Duodenal mucosa (tissue), 2 donors: ENCODE measurements around the gene SLC9C1.

Source experiments
- H3K27ac ChIP-seq: one replicate; pipeline ENCODE4 v1.7.0; 2013; ENCODE audit warnings: low read depth, low read length
- H3K27me3 ChIP-seq, 2 donors: one replicate each; pipeline ENCODE4 v1.7.0; 2013; ENCODE audit warnings: low read length in 2 of 2, control low read depth in 1 of 2; ENCODE audit not compliant: insufficient read depth in 2 of 2, control insufficient read depth in 1 of 2
- H3K36me3 ChIP-seq, 2 donors: one replicate each; pipeline ENCODE4 v1.7.0; 2013; ENCODE audit warnings: low read length in 2 of 2, control low read depth in 1 of 2; ENCODE audit not compliant: insufficient read depth in 2 of 2, control insufficient read depth in 1 of 2
- H3K4me1 ChIP-seq, 2 donors: one replicate each; pipeline ENCODE4 v1.7.0; 2013; ENCODE audit warnings: low read length in 2 of 2, control low read depth in 1 of 2; ENCODE audit not compliant: insufficient read depth in 2 of 2, control insufficient read depth in 1 of 2
- H3K4me3 ChIP-seq, 2 donors: one replicate each; pipeline ENCODE4 v1.7.0; 2013; ENCODE audit warnings: low read length in 2 of 2, low read depth in 1 of 2
- H3K9ac ChIP-seq, 2 donors: one replicate each; pipeline ENCODE4 v1.7.0; 2013; ENCODE audit warnings: low read length in 2 of 2, low read depth in 1 of 2
- H3K9me3 ChIP-seq, 2 donors: one replicate each; pipeline ENCODE4 v1.7.0; 2013; ENCODE audit warnings: low read length in 2 of 2, control low read depth in 1 of 2; ENCODE audit not compliant: control insufficient read depth in 1 of 2

Gene SLC9C1

GRCh38 chr3:112273536-112273935, 20.5 kb downstream of the SLC9C1 start:
- Histone ChIP-seq H3K27ac (no peak overlapping the region), H3K9ac (no peak overlapping the region), H3K9me3 (no peaks in the 10 kb centered on the region), H3K27me3 (no peaks in the 10 kb centered on the region), H3K4me1 (no peaks in the 10 kb centered on the region), H3K4me3 (no peak overlapping the region), H3K36me3 (no peaks in the 10 kb centered on the region)

GRCh38 chr3:112261742-112262141, 32.3 kb downstream of the SLC9C1 start:
- Histone ChIP-seq H3K4me1 (no peaks in the 10 kb centered on the region), H3K27ac (no peak overlapping the region), H3K27me3 (no peaks in the 10 kb centered on the region), H3K9ac (no peak overlapping the region), H3K36me3 (no peaks in the 10 kb centered on the region), H3K4me3 (no peak overlapping the region), H3K9me3 (no peaks in the 10 kb centered on the region)

DNA sequence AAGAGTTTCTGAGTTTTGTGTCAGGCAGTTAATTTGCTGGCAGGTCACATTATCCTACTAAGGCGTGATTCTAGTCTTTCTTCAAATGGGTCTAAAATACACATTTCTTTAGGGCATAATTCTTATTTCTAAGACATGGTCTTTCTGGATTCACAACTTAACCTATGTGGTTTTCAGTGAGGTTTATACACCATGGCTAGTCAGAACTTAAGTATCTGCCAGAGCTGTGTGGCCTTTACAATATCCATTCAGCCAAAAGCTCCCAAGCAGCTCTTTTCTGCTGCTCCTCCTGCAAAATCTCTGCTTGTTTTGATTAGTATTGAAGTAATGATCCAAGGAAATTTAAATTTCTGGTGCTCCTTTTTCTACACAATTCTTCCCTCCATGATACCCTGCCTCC, 33.5 kb downstream of the SLC9C1 start:
- H3K4me3 ChIP-seq: no peak overlapping the region
- H3K27me3 ChIP-seq: no peaks in the 10 kb centered on the region
- no peaks in the 10 kb centered on the region for H3K36me3 ChIP-seq
- no peaks in the 10 kb centered on the region for H3K9me3 ChIP-seq
- H3K9ac ChIP-seq: no peak overlapping the region
- H3K27ac ChIP-seq: no peak overlapping the region
- no peaks in the 10 kb centered on the region for H3K4me1 ChIP-seq

DNA sequence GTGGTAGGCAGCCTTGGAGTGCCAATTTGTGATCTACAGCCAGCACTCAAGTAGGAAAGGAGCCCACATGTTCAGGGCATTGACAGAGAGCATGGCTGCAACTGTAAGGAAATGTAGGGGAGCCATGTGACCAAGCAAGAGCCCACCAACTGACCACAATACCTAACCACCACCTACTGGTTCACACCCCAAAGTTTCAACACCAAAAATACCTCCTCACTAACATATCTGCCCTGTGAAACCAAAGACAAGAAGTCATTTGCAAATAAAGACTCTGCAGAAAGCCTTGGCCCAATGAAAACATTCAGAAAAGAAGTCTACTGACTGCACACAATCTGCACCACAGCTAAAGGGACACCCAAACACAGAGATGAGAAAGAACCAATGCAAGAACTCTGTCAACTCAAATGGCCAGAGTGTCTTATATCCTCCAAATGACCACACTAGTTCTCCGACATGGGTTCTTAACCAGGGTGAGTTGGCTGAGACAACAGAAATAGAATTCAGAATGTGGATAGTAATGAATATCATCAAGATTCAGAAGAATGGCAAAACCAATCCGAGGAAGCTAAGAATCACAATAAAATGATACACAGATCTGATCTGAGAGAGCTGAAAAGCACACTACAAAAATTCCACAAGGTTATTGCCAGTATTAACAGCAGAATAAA, 40.6 kb downstream of the SLC9C1 start:
- no peak overlapping the region for H3K4me3 ChIP-seq

DNA sequence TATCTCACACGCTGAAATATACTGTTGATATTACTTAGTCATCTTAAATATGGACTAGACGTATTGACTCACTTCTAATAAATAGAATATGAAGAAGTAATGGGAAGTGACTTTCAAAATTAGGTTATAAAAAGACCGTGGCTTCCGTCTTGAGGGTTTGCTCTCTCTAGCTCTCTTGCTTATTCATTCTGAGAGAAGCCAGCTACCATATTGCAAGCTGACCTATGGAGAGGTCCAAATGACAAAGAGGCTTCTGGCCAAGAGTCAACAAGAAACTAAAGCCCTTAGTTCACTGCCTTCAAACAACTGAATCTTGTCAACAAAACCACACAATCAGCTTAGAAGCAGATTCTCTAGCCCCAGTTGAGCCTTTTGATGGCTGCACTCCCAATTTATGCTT, 46.1 kb downstream of the SLC9C1 start:
- no peak overlapping the region for H3K27ac ChIP-seq
- no peaks in the 10 kb centered on the region for H3K27me3 ChIP-seq
- no peak overlapping the region for H3K4me3 ChIP-seq
- H3K9ac ChIP-seq: no peak overlapping the region
- H3K9me3 ChIP-seq: no peaks in the 10 kb centered on the region
- no peaks in the 10 kb centered on the region for H3K4me1 ChIP-seq
- no peaks in the 10 kb centered on the region for H3K36me3 ChIP-seq

More for the DNA sequence above, 40.6 kb downstream of the SLC9C1 start:
- Histone ChIP-seq H3K36me3 (no peaks in the 10 kb centered on the region), H3K9ac (no peak overlapping the region), H3K9me3 (no peaks in the 10 kb centered on the region), H3K4me1 (no peaks in the 10 kb centered on the region), H3K27ac (no peak overlapping the region), H3K27me3 (no peaks in the 10 kb centered on the region)

- Histone ChIP-seq H3K9ac (no peak overlapping the region), H3K9me3 (no peaks in the 10 kb centered on the region)
Measured at GRCh38 chr3:112247350-112247749, 46.7 kb downstream of the SLC9C1 start.

DNA sequence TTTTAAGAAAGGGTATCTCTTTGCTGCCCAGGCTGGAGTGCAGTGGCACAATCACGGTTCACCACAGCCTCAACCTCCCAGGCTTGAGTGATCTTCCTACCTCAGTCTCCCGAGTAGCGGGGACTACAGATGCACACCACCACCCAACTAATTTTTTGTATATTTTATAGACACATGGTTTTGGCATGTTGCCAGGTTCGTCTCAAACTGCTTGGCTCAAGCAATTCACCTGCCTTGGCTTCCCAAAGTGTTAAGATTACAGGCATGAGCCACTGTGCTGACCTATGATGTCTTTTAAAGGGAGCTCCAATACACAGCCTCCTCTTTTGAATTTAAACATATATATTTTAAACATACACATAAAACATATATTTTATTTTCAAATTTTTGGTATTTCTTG, 60.9 kb downstream of the SLC9C1 start:
- Histone ChIP-seq H3K27me3 (no peaks in the 10 kb centered on the region), H3K9me3 (no peaks in the 10 kb centered on the region), H3K9ac (no peak overlapping the region), H3K4me1 (no peaks in the 10 kb centered on the region), H3K36me3 (no peaks in the 10 kb centered on the region), H3K4me3 (no peak overlapping the region), H3K27ac (no peak overlapping the region)

More at GRCh38 chr3:112247350-112247749, 46.7 kb downstream of the SLC9C1 start:
- Histone ChIP-seq H3K27ac (no peak overlapping the region), H3K4me1 (no peaks in the 10 kb centered on the region), H3K36me3 (no peaks in the 10 kb centered on the region), H3K4me3 (no peak overlapping the region), H3K27me3 (no peaks in the 10 kb centered on the region)

DNA sequence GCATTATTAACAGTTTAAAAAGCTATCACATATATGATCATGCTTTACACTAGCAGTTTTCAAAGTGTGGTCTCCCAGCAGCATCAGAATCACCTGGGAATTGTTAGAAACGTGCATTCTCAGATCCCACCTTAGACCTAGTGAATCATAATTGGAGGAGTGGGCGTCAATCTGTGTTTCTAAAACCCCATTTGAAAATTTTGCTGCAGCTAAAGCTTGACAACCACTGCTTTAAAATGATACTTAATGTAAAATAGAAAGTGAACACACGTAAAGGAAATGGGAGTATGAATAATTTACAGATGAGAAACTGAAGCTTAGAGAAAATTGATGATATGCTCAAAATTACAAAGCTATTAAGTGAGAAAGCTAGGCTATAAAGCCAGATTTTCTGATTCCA, 62.3 kb downstream of the SLC9C1 start:
- Histone ChIP-seq H3K4me3 (no peak overlapping the region), H3K27ac (no peak overlapping the region), H3K4me1 (no peaks in the 10 kb centered on the region), H3K9ac (no peak overlapping the region), H3K9me3 (no peaks in the 10 kb centered on the region), H3K36me3 (no peaks in the 10 kb centered on the region), H3K27me3 (no peaks in the 10 kb centered on the region)

DNA sequence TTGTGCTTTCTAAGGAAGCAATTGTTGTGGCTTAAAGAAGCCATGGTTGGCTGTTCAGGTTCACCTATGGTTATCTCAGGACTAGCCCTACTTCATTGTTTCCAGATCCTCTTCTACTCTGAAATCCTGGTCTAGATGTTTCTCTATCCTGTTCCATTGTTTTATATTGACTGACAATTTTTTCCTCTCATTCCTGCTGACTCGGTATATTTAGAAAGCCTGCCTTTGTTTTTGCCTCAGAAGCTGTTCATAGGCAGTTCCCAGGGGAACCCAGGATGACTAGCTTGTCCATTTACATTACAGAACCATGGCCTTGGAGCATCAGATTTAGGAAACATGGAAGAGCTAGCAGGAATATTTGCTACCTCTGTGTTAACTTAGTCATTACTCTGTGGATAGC, 64.0 kb downstream of the SLC9C1 start:
- H3K36me3 ChIP-seq: no peaks in the 10 kb centered on the region

GRCh38 chr3:112228786-112229185, 65.2 kb downstream of the SLC9C1 start:
- H3K36me3 ChIP-seq: no peaks in the 10 kb centered on the region
- peaks cover 3 to 7% of the 10 kb centered on the region in 2 donors for H3K9me3 ChIP-seq
- no peaks in the 10 kb centered on the region for H3K4me1 ChIP-seq
- no peak overlapping the region for H3K9ac ChIP-seq
- H3K27me3 ChIP-seq: no peaks in the 10 kb centered on the region
- no peak overlapping the region for H3K27ac ChIP-seq
- no peak overlapping the region for H3K4me3 ChIP-seq

More for the DNA sequence above, 64.0 kb downstream of the SLC9C1 start:
- Histone ChIP-seq H3K9ac (no peak overlapping the region), H3K27ac (no peak overlapping the region), H3K4me3 (no peak overlapping the region), H3K4me1 (no peaks in the 10 kb centered on the region), H3K9me3 (peaks cover under 1 to 4% of the 10 kb centered on the region in 2 donors), H3K27me3 (no peaks in the 10 kb centered on the region)

DNA sequence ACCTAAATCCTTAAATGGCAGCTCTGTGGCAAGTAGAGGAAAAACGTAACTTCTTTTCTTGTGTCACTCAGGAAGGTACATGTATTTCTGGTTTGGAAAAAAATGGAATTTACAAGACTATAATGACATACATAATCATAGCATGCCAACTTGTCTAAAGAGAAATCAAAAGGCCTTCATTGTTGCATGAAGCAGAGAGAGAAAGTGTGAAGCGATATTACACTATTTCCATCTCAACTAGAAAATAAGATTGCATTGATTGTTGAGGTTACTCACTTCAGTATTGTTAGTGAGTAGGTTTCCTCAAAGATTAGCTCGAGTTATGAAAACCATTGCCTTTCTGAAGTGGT, 93.7 kb downstream of the SLC9C1 start:
- no peak overlapping the region for H3K9ac ChIP-seq
- no peaks in the 10 kb centered on the region for H3K36me3 ChIP-seq
- no peaks in the 10 kb centered on the region for H3K27me3 ChIP-seq
- no peaks in the 10 kb centered on the region for H3K4me1 ChIP-seq
- H3K27ac ChIP-seq: no peak overlapping the region
- no peaks in the 10 kb centered on the region for H3K9me3 ChIP-seq
- H3K4me3 ChIP-seq: no peak overlapping the region
